Measurements from ENCODE around the gene ZMYND12.
A peak's percentile ranks its signal among the peaks of the same experiment; 100 is the strongest.

The ZMYND12 gene

DNA sequence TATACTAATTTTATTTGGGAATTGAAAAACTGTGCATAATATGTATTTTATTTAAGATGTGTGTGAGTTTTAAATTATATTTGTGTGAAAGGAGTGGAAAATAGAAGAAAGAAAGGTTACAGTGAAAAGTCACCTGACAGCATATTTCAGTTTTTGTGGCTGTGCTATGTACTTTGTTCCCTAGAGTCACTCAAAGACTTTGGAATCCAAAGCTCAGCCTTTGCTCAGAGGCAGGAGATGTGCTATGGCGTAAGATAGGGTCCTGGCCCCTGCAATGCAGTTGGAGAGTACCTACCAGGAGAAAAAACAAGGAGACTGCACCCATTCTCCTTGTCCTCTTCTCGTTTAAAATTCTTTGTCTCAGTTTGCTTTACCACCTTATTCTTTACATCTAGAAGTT, 10.2 kb upstream of the ZMYND12 start:
- TF ChIP-seq TOX (CRISPR knock-in tag; IDR thresholded peaks at IDR 0.05; ENCODE audit: borderline replicate concordance) (no peak), ZC3H10 (CRISPR knock-in tag; IDR thresholded peaks at IDR 0.05) (no peak), ZFP3 (CRISPR knock-in tag; IDR thresholded peaks at IDR 0.05) (no peak), ZFP30 (CRISPR knock-in tag; IDR thresholded peaks at IDR 0.05) (no peak), OSR1 (CRISPR knock-in tag; IDR thresholded peaks at IDR 0.05) (no peak), ESRRG (CRISPR knock-in tag; IDR thresholded peaks at IDR 0.05) (no peak), ZNF565 (CRISPR knock-in tag; conservative IDR thresholded peaks at IDR 0.05; ENCODE audit: low read depth) (no peak), PPARA (CRISPR knock-in tag; IDR thresholded peaks at IDR 0.05; ENCODE audit: borderline replicate concordance) (no peak), ZNF70 (CRISPR knock-in tag; IDR thresholded peaks at IDR 0.05) (no peak), ZNF8 (CRISPR knock-in tag; IDR thresholded peaks at IDR 0.05) (no peak), BACH2 (CRISPR knock-in tag; IDR thresholded peaks at IDR 0.05; ENCODE audit: borderline replicate concordance) (no peak), SNAI2 (CRISPR knock-in tag; IDR thresholded peaks at IDR 0.05) (no peak), TCF4 (CRISPR knock-in tag; IDR thresholded peaks at IDR 0.05; ENCODE audit: borderline replicate concordance) (no peak)
- TF ChIP-seq, protein P1, sequence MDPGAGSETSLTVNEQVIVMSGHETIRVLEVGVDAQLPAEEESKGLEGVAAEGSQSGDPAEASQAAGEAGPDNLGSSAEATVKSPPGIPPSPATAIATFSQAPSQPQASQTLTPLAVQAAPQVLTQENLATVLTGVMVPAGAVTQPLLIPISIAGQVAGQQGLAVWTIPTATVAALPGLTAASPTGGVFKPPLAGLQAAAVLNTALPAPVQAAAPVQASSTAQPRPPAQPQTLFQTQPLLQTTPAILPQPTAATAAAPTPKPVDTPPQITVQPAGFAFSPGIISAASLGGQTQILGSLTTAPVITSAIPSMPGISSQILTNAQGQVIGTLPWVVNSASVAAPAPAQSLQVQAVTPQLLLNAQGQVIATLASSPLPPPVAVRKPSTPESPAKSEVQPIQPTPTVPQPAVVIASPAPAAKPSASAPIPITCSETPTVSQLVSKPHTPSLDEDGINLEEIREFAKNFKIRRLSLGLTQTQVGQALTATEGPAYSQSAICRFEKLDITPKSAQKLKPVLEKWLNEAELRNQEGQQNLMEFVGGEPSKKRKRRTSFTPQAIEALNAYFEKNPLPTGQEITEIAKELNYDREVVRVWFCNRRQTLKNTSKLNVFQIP (CRISPR knock-in tag; IDR thresholded peaks at IDR 0.05; ENCODE audit: borderline replicate concordance, low read depth), result no peak
- TF ChIP-seq, protein P2, sequence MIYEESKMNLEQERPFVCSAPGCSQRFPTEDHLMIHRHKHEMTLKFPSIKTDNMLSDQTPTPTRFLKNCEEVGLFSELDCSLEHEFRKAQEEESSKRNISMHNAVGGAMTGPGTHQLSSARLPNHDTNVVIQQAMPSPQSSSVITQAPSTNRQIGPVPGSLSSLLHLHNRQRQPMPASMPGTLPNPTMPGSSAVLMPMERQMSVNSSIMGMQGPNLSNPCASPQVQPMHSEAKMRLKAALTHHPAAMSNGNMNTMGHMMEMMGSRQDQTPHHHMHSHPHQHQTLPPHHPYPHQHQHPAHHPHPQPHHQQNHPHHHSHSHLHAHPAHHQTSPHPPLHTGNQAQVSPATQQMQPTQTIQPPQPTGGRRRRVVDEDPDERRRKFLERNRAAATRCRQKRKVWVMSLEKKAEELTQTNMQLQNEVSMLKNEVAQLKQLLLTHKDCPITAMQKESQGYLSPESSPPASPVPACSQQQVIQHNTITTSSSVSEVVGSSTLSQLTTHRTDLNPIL (CRISPR knock-in tag; IDR thresholded peaks at IDR 0.05; ENCODE audit: low read depth), result no peak
- ATAC-seq, result no peak

DNA sequence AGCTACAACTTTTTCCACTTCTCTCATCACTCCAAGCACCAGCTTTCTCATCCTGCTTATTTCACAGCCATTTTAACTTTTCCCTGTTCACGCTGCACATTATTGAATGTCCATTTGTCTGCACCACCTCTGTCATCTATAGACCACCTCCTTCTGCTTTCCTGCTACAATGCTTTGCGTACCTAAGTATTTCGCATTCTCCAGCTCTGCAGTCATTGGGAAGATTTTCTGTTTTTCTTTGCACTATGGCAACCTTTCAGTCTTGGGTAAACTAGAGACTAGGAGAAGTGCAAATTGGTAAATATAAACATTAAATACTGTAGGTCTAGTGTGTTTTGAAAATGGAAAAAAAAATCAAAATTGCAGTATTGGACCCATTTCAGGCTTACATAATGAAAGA, 8.1 kb upstream of the ZMYND12 start:
- ATAC-seq, result no peak
- TF ChIP-seq, protein P1 (CRISPR knock-in tag; IDR thresholded peaks at IDR 0.05; ENCODE audit: borderline replicate concordance, low read depth), result no peak
- TF ChIP-seq ZFP3 (CRISPR knock-in tag; IDR thresholded peaks at IDR 0.05), result no peak
- no peak for TF ChIP-seq CSDC2 (CRISPR knock-in tag; IDR thresholded peaks at IDR 0.05)
- TF ChIP-seq, protein P2 (CRISPR knock-in tag; IDR thresholded peaks at IDR 0.05; ENCODE audit: low read depth), result no peak
- no peak for TF ChIP-seq TCF4 (CRISPR knock-in tag; IDR thresholded peaks at IDR 0.05; ENCODE audit: borderline replicate concordance)
- no peak for TF ChIP-seq ESRRG (CRISPR knock-in tag; IDR thresholded peaks at IDR 0.05)
- TF ChIP-seq RARB (CRISPR knock-in tag; IDR thresholded peaks at IDR 0.05), result no peak

DNA sequence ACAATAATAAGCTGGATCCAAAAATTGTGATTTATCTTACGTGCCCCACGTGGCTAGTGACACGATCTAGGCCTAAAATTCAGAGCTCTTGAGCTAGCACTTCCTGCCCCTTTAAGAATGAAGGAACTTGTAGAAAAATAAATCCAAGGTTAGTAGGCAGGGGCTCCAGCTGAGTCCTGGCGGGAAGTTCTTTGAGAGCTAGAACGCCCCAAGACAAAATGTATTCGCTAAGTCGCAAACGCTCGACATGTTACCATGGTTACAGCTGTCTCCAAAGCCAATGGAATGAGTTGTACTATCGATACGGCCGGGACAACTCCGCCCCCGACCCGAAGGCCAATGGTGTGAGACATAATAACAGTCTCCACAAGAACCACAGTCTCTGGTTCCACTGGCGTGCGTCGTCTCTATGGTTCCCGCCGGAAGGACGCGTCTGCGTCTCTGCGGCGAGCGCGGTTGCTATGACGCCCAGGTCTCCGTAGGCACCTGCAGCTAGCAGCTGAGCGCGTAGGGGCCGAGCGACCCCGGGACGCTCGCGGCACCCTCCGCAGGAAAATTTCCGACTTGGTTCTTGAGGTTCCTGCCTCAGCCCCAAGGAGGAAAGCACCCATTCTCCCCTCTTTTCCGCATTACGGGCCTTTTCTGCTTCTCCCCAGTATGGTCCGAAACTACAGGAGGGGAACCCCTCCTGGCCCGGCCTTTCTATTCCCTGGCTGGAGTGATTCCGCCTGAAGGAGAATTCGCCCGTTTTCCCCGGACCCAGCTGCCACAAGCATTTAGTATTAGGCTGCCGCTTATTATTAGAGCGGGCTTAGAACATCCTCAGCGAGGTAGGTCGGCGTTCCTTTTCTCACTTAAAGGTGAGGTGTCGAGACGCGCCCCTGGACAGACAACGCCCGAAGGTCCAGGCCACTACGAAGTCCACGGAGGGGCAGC, 7.3 kb upstream of the ZMYND12 start, which contains the start of gene CCDC30:
TSS of gene CCDC30 (plus strand) at position 459 of the 936 bp plus-strand sequence. CDS start 17,266 bp downstream, outside the sequence.
- peak; percentile 100 for ATAC-seq
- TF ChIP-seq TOX (CRISPR knock-in tag; IDR thresholded peaks at IDR 0.05; ENCODE audit: borderline replicate concordance), result no peak

DNA sequence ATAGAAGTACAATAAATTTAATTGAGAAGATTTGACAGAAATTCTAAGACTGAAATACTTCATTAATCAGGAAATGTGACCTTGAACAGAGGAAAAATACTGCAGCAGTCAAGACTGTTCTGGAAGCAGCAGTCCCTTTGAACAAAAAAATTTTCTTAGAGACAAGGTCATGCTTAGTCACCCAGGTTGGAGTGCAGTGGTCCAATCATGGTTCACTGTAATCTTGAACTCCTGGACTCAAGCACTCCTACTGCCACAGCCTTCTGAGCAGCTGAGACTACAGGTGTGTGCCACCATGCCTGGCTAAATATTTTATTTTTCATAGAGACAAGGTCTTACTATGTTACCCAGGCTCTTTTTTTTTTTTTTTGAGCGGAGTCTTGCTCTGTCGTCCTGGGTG, 5.4 kb upstream of the ZMYND12 start:
- no peak for ATAC-seq
- TF ChIP-seq ISL1 (CRISPR knock-in tag; IDR thresholded peaks at IDR 0.05) (no peak), ESRRG (CRISPR knock-in tag; IDR thresholded peaks at IDR 0.05) (no peak), CSDC2 (CRISPR knock-in tag; IDR thresholded peaks at IDR 0.05) (no peak), ZC3H10 (CRISPR knock-in tag; IDR thresholded peaks at IDR 0.05) (no peak), PPARA (CRISPR knock-in tag; IDR thresholded peaks at IDR 0.05; ENCODE audit: borderline replicate concordance) (no peak), TCF4 (CRISPR knock-in tag; IDR thresholded peaks at IDR 0.05; ENCODE audit: borderline replicate concordance) (no peak), ARNTL (CRISPR knock-in tag; IDR thresholded peaks at IDR 0.05; ENCODE audit: borderline replicate concordance, low read depth) (no peak), TOX (CRISPR knock-in tag; IDR thresholded peaks at IDR 0.05; ENCODE audit: borderline replicate concordance) (no peak), ZNF565 (CRISPR knock-in tag; conservative IDR thresholded peaks at IDR 0.05; ENCODE audit: low read depth) (no peak), SNAI2 (CRISPR knock-in tag; IDR thresholded peaks at IDR 0.05) (no peak), RARB (CRISPR knock-in tag; IDR thresholded peaks at IDR 0.05) (no peak), ZNF8 (CRISPR knock-in tag; IDR thresholded peaks at IDR 0.05) (no peak), ZFP3 (CRISPR knock-in tag; IDR thresholded peaks at IDR 0.05) (no peak)
- TF ChIP-seq, protein P3, sequence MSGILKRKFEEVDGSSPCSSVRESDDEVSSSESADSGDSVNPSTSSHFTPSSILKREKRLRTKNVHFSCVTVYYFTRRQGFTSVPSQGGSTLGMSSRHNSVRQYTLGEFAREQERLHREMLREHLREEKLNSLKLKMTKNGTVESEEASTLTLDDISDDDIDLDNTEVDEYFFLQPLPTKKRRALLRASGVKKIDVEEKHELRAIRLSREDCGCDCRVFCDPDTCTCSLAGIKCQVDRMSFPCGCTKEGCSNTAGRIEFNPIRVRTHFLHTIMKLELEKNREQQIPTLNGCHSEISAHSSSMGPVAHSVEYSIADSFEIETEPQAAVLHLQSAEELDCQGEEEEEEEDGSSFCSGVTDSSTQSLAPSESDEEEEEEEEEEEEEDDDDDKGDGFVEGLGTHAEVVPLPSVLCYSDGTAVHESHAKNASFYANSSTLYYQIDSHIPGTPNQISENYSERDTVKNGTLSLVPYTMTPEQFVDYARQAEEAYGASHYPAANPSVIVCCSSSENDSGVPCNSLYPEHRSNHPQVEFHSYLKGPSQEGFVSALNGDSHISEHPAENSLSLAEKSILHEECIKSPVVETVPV (CRISPR knock-in tag; IDR thresholded peaks at IDR 0.05), result no peak
- TF ChIP-seq, protein P4, sequence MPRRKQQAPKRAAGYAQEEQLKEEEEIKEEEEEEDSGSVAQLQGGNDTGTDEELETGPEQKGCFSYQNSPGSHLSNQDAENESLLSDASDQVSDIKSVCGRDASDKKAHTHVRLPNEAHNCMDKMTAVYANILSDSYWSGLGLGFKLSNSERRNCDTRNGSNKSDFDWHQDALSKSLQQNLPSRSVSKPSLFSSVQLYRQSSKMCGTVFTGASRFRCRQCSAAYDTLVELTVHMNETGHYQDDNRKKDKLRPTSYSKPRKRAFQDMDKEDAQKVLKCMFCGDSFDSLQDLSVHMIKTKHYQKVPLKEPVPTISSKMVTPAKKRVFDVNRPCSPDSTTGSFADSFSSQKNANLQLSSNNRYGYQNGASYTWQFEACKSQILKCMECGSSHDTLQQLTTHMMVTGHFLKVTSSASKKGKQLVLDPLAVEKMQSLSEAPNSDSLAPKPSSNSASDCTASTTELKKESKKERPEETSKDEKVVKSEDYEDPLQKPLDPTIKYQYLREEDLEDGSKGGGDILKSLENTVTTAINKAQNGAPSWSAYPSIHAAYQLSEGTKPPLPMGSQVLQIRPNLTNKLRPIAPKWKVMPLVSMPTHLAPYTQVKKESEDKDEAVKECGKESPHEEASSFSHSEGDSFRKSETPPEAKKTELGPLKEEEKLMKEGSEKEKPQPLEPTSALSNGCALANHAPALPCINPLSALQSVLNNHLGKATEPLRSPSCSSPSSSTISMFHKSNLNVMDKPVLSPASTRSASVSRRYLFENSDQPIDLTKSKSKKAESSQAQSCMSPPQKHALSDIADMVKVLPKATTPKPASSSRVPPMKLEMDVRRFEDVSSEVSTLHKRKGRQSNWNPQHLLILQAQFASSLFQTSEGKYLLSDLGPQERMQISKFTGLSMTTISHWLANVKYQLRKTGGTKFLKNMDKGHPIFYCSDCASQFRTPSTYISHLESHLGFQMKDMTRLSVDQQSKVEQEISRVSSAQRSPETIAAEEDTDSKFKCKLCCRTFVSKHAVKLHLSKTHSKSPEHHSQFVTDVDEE (CRISPR knock-in tag; IDR thresholded peaks at IDR 0.05), result no peak
